GM19467 (cell line): ENCODE data around the gene FIZ1.

Experiments
- ATAC-seq: cut with Tn5 transposase; IDR thresholded peaks from one replicate; pipeline ENCODE4 v1.9.1; 2021; ENCODE audit warnings: mild to moderate bottlenecking, moderate library complexity; ENCODE audit not compliant: unreplicated experiment

Gene FIZ1

GRCh38 chr19:55544776-55545439, 54.4 kb downstream of the FIZ1 start:
- no peak for ATAC-seq

GRCh38 chr19:55544014-55544413, 55.3 kb downstream of the FIZ1 start:
- no peak for ATAC-seq

GRCh38 chr19:55543567-55543966, 55.8 kb downstream of the FIZ1 start:
- ATAC-seq, result no peak

- ATAC-seq, result no peak
These were observed 56.9 kb downstream of the FIZ1 start for GRCh38 chr19:55542292-55542855.
